GM20000 (cell line): Measurements from ENCODE around the gene SLC4A7.

Source experiments
- DNase-seq: peaks from one replicate; pipeline ENCODE4 v3.0.0; 2012; ENCODE audit warnings: low spot score
- TF ChIP-seq, protein P1 (sequence below): IDR thresholded peaks from 2 replicates; pipeline ENCODE4 v1.5.1; 2012; ENCODE audit warnings: mild to moderate bottlenecking, control low read depth; ENCODE audit errors: extremely low read depth, missing control alignments

The SLC4A7 gene

DNA sequence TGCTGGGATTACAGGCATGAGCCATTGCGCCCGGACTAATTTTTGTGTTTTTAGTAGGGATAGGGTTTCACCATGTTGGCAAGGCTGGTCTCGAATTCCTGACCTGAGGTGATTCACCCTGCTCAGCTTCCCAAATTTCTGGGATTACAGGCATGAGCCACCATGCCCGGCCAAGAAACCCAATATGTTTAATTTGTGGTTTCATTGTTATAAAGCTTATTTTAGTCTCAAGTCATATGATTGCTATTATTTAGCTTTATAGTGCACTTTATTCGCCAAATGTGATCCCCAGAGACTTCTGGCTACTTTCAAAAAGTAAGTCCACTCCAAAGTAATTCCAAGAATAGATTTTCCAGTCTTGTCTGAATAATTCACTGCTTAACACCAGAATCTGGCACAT, 19.3 kb upstream of the SLC4A7 start:
- TF ChIP-seq, protein P1, sequence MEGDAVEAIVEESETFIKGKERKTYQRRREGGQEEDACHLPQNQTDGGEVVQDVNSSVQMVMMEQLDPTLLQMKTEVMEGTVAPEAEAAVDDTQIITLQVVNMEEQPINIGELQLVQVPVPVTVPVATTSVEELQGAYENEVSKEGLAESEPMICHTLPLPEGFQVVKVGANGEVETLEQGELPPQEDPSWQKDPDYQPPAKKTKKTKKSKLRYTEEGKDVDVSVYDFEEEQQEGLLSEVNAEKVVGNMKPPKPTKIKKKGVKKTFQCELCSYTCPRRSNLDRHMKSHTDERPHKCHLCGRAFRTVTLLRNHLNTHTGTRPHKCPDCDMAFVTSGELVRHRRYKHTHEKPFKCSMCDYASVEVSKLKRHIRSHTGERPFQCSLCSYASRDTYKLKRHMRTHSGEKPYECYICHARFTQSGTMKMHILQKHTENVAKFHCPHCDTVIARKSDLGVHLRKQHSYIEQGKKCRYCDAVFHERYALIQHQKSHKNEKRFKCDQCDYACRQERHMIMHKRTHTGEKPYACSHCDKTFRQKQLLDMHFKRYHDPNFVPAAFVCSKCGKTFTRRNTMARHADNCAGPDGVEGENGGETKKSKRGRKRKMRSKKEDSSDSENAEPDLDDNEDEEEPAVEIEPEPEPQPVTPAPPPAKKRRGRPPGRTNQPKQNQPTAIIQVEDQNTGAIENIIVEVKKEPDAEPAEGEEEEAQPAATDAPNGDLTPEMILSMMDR: no peak
- DNase-seq: no peak

DNA sequence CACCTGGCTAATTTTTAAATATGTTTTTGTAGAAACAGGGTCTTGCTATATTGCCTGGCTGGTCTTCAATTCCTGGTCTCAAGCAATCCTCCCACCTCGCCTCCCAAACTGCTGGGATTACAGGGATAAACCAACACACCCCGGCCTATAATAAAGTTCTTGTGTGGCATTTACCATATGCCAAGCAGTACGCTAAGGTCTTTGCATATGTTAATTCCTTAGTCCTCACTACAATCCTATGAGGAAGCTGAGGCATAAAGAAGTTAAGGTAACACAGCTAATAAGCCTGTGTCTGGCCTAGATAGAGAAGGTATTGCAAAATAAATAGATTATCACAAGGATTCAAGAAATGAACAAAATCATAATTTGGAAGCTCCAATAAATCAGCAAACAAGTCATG, 17.6 kb upstream of the SLC4A7 start:
- TF ChIP-seq, protein P1: no peak
- DNase-seq: no peak

DNA sequence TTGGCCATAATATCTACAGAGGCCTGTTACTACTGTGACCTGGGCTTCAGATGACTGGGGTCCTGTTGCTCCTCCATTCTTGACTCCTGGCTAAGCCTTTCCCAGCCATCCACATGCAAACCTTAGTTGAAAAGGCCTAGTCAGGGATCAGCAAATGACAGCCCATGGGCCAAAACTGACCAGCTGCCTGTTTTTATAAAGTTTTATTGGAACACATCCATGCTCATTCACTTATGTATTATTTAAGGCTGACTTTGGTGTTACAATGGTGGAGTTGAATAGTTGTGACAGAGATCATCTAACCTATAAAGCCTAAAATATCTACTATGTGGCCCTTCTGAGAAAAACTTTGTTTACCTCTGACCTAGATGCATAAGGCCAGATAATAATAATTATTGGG, 16.8 kb upstream of the SLC4A7 start:
- TF ChIP-seq, protein P1: no peak
- no peak for DNase-seq

DNA sequence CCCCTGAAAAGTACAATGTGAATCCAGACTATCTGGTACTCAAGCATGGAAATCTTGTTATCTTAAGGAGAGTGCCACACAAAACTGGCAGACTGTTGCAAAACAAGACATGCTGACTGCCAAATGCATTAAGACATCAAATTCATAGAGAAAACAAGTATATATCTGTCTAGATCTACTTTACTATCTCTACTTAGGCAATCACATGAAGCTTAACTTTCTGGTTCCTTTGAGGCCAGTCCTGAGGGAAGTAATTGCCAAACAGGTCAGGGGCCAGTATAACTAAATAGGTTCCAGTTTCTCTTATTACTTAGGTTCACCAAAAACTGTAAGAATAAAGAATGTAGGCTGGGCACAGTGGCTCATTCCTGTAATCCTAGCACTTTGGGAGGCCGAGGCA, 15.9 kb upstream of the SLC4A7 start:
- DNase-seq: no peak
- TF ChIP-seq, protein P1: no peak

DNA sequence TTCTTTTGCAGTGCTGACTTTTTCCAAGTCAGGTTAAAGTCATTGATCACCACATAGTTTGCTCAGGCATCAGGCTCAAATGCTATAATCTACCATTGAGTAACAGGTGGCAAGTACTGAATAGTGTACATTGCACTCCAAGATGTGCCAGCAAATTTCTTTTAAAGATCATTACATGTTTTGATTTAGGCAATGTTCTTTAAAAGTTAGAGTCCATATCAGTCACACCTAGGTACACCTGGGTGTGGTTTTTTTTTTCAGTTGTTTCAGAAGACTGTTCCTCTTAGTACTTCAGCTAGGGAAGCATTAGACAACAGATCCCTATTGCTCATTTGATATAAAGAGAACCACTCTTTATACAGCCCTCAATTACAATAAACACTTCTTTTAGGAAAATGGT, 10.6 kb upstream of the SLC4A7 start:
- TF ChIP-seq, protein P1: no peak

DNA sequence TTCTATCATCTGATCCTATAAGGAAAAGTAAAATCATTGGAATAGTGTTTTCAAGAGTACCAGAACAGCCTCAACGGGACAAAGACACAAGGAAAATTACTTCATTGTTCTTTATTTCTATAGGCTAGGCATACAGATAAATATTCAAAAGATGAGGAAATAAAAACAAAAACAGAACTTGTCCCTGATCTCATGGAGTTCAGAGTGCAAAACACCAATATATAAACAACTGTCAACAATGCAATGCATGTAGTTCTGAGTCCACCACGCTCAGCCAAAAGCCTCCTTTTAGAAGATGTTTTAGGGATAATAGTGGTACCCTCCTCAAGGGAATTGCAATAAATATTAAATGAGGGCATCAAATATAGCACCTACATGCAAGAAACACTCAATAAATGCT, 4.6 kb upstream of the SLC4A7 start:
- no peak for DNase-seq
- TF ChIP-seq, protein P1: no peak

More for the DNA sequence above, 10.6 kb upstream of the SLC4A7 start:
- no peak for DNase-seq

DNA sequence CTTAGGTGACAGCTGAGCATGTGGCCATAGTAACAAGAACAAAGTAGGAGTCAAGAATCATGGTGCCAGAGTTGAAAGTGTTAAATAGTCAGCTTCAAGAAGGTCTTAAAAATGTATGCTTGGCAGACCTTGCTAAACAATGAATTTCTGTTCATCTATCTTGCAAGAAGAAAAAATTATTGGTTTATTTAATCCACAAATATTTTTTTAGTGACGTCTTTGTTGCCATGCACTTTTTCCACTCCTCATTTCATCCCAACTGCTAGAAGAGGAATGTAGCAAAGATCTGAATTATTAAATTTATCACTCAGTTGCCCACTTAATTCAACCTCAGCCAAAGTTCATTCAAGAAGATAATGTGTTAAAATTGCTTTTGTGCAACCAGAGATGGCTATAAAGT, 3.2 kb upstream of the SLC4A7 start:
- TF ChIP-seq, protein P1: no peak
- no peak for DNase-seq
